ENCODE measurements around the gene RAB36. TPM values are rescaled to one million over a fixed set of nuclear protein-coding genes. Genes with fewer than 3 reads are reported as not detected.

Gene RAB36
- total RNA-seq, 1 experiment from 2014 or later, result 1.4 TPM

DNA sequence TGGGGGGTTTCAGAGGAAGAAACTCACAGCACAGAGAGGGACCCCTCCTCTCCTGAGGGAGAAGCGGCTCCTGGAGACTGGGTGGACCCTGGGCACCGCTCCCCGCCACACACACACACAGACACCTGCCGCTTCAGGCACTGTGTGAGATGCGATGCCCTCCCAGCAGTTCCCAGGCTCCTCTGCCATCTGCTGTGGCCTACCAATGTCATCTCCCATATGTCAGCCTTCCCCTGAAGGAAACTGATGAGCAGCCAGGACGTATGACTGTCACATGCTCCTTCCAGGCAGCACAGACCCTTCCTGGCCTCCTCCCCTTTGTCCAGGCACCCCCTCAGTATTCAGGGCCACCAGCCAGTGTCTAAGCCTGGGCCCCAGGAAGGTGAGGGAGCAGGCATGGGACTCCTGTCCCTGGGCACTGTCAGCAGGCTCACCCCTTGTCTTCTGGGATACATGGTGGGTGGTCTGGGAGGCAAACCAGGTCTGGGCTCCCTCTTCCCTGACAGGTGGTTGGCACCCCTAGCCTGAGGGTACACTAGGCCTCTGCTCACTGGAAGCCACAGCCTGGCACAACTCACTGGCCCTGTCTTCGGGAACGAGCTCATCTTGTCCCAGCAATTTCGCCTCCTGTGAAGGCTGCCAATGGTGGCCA is 23.2 kb downstream of the RAB36 start:
- Histone ChIP-seq H4K20me1 (ENCODE audit: control insufficient read depth, insufficient read depth, insufficient read length) (no peaks in the 10 kb centered on the region), H3K4me1 (ENCODE audit: insufficient read depth, low read length) (no peaks in the 10 kb centered on the region; the same call in 1 of the 2 replicates), H3K18ac (ENCODE audit: insufficient read length, low read depth, low read length) (no peak overlapping the region), H3K4ac (ENCODE audit: low read depth, low read length) (no peak overlapping the region; the same call in 1 of the 2 replicates), H3K9ac (ENCODE audit: extremely low read depth, insufficient read length, low read length) (no peak overlapping the region), H3K27ac (ENCODE audit: insufficient read length, low read depth, low read length) (no peak overlapping the region), H4K8ac (replicated peaks; ENCODE audit: insufficient read length, low read depth, low read length) (no peak overlapping the region), H2BK5ac (ENCODE audit: insufficient read length, low read length) (no peak overlapping the region), H2BK20ac (ENCODE audit: low read depth, low read length, poor library complexity, severe bottlenecking) (no peak overlapping the region), H2BK120ac (ENCODE audit: low read depth, low read length, poor library complexity, severe bottlenecking) (no peak overlapping the region), H3K23me2 (ENCODE audit: insufficient read length, low read depth, low read length, poor library complexity, severe bottlenecking) (no peaks in the 10 kb centered on the region), H3K23ac (ENCODE audit: insufficient read length, low read depth, low read length) (no peak overlapping the region), H4K5ac (ENCODE audit: insufficient read length, low read depth, low read length) (no peak overlapping the region), H3K14ac (ENCODE audit: insufficient read depth, low read length) (no peak overlapping the region), H3K56ac (ENCODE audit: insufficient read length, low read depth, low read length) (no peak overlapping the region), H3K79me1 (ENCODE audit: insufficient read depth, low read depth, low read length, poor library complexity, severe bottlenecking) (no peaks in the 10 kb centered on the region), H2AK5ac (ENCODE audit: insufficient read length, low read length) (no peak overlapping the region), H2AFZ (ENCODE audit: low read length) (no peak overlapping the region), H3T11ph (ENCODE audit: low read length) (no peak overlapping the region), H4K91ac (ENCODE audit: insufficient read length, low read depth, low read length) (no peak overlapping the region), H3K79me2 (ENCODE audit: insufficient read depth, low read length) (no peaks in the 10 kb centered on the region), H3K27me3 (ENCODE audit: insufficient read depth, low read length) (no peaks in the 10 kb centered on the region), H2BK12ac (ENCODE audit: insufficient read length, low read depth, low read length) (no peak overlapping the region), H2BK15ac (ENCODE audit: low read depth, low read length) (no peak overlapping the region), H3K4me2 (ENCODE audit: insufficient read depth, insufficient read length, low read length) (no peak overlapping the region), H3K9me3 (ENCODE audit: control insufficient read depth, low read depth, low read length) (no peaks in the 10 kb centered on the region)
- H3K27me3 Mint-ChIP-seq (ENCODE audit: low read depth), result peaks cover 8% of the 10 kb centered on the region
- DNase-seq, result no peak
- H3K4me1 Mint-ChIP-seq, result peaks cover 7 to 31% of the 10 kb centered on the region in 2 experiments
- no peaks in the 10 kb centered on the region for H3K9me3 Mint-ChIP-seq
- no peaks in the 10 kb centered on the region; a peak in 1 of 7 replicates for H3K36me3 Mint-ChIP-seq (ENCODE audit: insufficient read depth in 1 of 3, low read depth in 3 of 3)
- TF ChIP-seq, protein P1, sequence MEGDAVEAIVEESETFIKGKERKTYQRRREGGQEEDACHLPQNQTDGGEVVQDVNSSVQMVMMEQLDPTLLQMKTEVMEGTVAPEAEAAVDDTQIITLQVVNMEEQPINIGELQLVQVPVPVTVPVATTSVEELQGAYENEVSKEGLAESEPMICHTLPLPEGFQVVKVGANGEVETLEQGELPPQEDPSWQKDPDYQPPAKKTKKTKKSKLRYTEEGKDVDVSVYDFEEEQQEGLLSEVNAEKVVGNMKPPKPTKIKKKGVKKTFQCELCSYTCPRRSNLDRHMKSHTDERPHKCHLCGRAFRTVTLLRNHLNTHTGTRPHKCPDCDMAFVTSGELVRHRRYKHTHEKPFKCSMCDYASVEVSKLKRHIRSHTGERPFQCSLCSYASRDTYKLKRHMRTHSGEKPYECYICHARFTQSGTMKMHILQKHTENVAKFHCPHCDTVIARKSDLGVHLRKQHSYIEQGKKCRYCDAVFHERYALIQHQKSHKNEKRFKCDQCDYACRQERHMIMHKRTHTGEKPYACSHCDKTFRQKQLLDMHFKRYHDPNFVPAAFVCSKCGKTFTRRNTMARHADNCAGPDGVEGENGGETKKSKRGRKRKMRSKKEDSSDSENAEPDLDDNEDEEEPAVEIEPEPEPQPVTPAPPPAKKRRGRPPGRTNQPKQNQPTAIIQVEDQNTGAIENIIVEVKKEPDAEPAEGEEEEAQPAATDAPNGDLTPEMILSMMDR (conservative IDR thresholded peaks at IDR 0.05), result no peak
- no peak overlapping the region for H3K4me3 Mint-ChIP-seq
- H3K27ac Mint-ChIP-seq, result no peak overlapping the region
- no CpG with 5 or more reads among the region's 9 CpGs for WGBS (ENCODE audit: extremely low coverage, insufficient read length, low lambda C conversion rate)
